ENCODE measurements around the gene PHACTR3.

PHACTR3 gene

GRCh38 chr20:59718071-59718470 is 113.7 kb downstream of the PHACTR3 start:
- H2AFZ ChIP-seq: no peak overlapping the region
- no peaks in the 10 kb centered on the region for H3K9me3 ChIP-seq (ENCODE audit: control insufficient read depth, low read length)
- no peaks in the 10 kb centered on the region for H3K79me2 ChIP-seq
- no peak overlapping the region for H3K4me3 ChIP-seq (ENCODE audit: low read depth, low read length)
- H3K36me3 ChIP-seq (ENCODE audit: control insufficient read depth, insufficient read depth, low read length): no peaks in the 10 kb centered on the region
- H3K9ac ChIP-seq: no peak overlapping the region
- no peak overlapping the region for H3K27ac ChIP-seq
- H3K4me2 ChIP-seq (ENCODE audit: low read length): no peak overlapping the region
- no peaks in the 10 kb centered on the region for H3K27me3 ChIP-seq (ENCODE audit: control insufficient read depth, insufficient read depth, low read length)
- no peaks in the 10 kb centered on the region for H3K4me1 ChIP-seq
- TF ChIP-seq, protein P1, sequence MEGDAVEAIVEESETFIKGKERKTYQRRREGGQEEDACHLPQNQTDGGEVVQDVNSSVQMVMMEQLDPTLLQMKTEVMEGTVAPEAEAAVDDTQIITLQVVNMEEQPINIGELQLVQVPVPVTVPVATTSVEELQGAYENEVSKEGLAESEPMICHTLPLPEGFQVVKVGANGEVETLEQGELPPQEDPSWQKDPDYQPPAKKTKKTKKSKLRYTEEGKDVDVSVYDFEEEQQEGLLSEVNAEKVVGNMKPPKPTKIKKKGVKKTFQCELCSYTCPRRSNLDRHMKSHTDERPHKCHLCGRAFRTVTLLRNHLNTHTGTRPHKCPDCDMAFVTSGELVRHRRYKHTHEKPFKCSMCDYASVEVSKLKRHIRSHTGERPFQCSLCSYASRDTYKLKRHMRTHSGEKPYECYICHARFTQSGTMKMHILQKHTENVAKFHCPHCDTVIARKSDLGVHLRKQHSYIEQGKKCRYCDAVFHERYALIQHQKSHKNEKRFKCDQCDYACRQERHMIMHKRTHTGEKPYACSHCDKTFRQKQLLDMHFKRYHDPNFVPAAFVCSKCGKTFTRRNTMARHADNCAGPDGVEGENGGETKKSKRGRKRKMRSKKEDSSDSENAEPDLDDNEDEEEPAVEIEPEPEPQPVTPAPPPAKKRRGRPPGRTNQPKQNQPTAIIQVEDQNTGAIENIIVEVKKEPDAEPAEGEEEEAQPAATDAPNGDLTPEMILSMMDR (IDR thresholded peaks at IDR 0.05): no peak

- H3K9ac ChIP-seq: no peak overlapping the region
- no peaks in the 10 kb centered on the region for H3K79me2 ChIP-seq
- H3K4me1 ChIP-seq: no peaks in the 10 kb centered on the region
- TF ChIP-seq, protein P1 (IDR thresholded peaks at IDR 0.05): no peak
- no peak overlapping the region for H2AFZ ChIP-seq
- H3K9me3 ChIP-seq (ENCODE audit: control insufficient read depth, low read length): no peaks in the 10 kb centered on the region
- no peaks in the 10 kb centered on the region for H3K27me3 ChIP-seq (ENCODE audit: control insufficient read depth, insufficient read depth, low read length)
- H3K36me3 ChIP-seq (ENCODE audit: control insufficient read depth, insufficient read depth, low read length): no peaks in the 10 kb centered on the region
- no peak overlapping the region for H3K4me2 ChIP-seq (ENCODE audit: low read length)
- H3K27ac ChIP-seq: no peak overlapping the region
- H3K4me3 ChIP-seq (ENCODE audit: low read depth, low read length): no peak overlapping the region
Observed at GRCh38 chr20:59718751-59719150, 114.4 kb downstream of the PHACTR3 start.

GRCh38 chr20:59720013-59720412 is 115.7 kb downstream of the PHACTR3 start:
- H3K9me3 ChIP-seq (ENCODE audit: control insufficient read depth, low read length): no peaks in the 10 kb centered on the region
- H3K27ac ChIP-seq: no peak overlapping the region
- H3K4me3 ChIP-seq (ENCODE audit: low read depth, low read length): no peak overlapping the region
- no peak overlapping the region for H3K9ac ChIP-seq
- H3K4me1 ChIP-seq: no peaks in the 10 kb centered on the region
- H3K4me2 ChIP-seq (ENCODE audit: low read length): no peak overlapping the region
- H3K79me2 ChIP-seq: no peaks in the 10 kb centered on the region
- H3K36me3 ChIP-seq (ENCODE audit: control insufficient read depth, insufficient read depth, low read length): no peaks in the 10 kb centered on the region
- TF ChIP-seq, protein P1 (IDR thresholded peaks at IDR 0.05): no peak
- no peaks in the 10 kb centered on the region for H3K27me3 ChIP-seq (ENCODE audit: control insufficient read depth, insufficient read depth, low read length)
- no peak overlapping the region for H2AFZ ChIP-seq

DNA sequence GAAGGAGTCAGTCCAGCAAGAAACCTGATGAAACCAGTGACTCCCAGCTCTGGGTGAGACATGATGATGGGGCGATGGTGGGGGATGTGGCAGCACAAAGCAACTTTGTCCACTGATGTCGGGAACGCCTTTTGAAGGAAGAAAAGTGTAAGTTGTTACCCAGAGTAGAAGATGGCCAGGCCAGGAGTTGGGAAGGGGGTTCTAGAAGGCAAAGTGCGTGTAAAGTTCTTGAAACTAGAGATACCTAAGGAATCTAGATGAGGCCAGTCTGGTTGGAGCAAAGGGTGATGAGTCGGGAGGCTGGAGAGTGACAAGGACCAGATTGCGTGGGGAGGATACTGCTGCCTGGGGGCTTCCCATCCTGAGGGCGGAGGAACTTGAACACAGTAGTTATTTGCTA is 117.0 kb downstream of the PHACTR3 start:
- Histone ChIP-seq H3K9ac (no peak overlapping the region), H3K4me3 (ENCODE audit: low read depth, low read length) (no peak overlapping the region), H3K4me1 (no peaks in the 10 kb centered on the region), H3K9me3 (ENCODE audit: control insufficient read depth, low read length) (no peaks in the 10 kb centered on the region), H3K27me3 (ENCODE audit: control insufficient read depth, insufficient read depth, low read length) (no peaks in the 10 kb centered on the region), H3K27ac (no peak overlapping the region), H3K36me3 (ENCODE audit: control insufficient read depth, insufficient read depth, low read length) (no peaks in the 10 kb centered on the region), H3K4me2 (ENCODE audit: low read length) (no peak overlapping the region), H2AFZ (no peak overlapping the region), H3K79me2 (no peaks in the 10 kb centered on the region)
- TF ChIP-seq, protein P1 (IDR thresholded peaks at IDR 0.05): no peak

DNA sequence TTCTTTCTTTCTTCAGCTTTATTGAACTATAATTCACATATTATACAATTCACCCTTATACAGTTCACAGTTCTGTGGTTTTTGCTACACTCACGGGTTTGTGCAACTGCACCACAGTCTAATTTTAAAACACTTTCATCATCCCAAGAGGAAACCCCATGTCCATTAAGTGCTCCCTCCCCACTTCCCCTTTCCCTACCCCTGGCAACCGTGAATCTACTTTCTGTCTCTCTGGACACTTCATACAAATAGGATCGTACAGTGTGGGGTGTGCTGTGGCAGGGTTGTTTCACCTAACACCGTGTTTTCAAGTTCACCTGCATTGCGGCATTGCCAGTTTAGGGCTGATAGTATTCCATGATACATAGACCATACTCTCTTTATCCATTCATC is 118.8 kb downstream of the PHACTR3 start:
- TF ChIP-seq, protein P1 (IDR thresholded peaks at IDR 0.05): no peak
- H3K4me1 ChIP-seq: no peaks in the 10 kb centered on the region
- no peak overlapping the region for H3K4me3 ChIP-seq (ENCODE audit: low read depth, low read length)
- H3K9ac ChIP-seq: no peak overlapping the region
- no peaks in the 10 kb centered on the region for H3K79me2 ChIP-seq
- H3K4me2 ChIP-seq (ENCODE audit: low read length): no peak overlapping the region
- no peak overlapping the region for H3K27ac ChIP-seq
- no peaks in the 10 kb centered on the region for H3K36me3 ChIP-seq (ENCODE audit: control insufficient read depth, insufficient read depth, low read length)
- H2AFZ ChIP-seq: no peak overlapping the region
- no peaks in the 10 kb centered on the region for H3K27me3 ChIP-seq (ENCODE audit: control insufficient read depth, insufficient read depth, low read length)
- H3K9me3 ChIP-seq (ENCODE audit: control insufficient read depth, low read length): no peaks in the 10 kb centered on the region

Data from parathyroid adenoma (tissue), 2 donors.